Astrocyte (in vitro differentiated cells and primary cell): ENCODE measurements around the gene ITGBL1. TPM values are rescaled to one million over a fixed set of nuclear protein-coding genes. Genes with fewer than 3 reads are reported as not detected.

Experiments
- DNase-seq: peaks from one replicate; pipeline ENCODE4 v3.0.0-alpha.2; 2010; ENCODE audit warnings: low read depth
- FAIRE-seq: peaks from 2 replicates; lab custom pipeline; 2011; peaks lifted over from hg19 to GRCh38; lab: Jason Lieb, UNC
- H2AFZ ChIP-seq: 2 replicates; pipeline ENCODE4 v1.6.0; 2012; ENCODE audit warnings: low read depth, low read length, inconsistent platforms
- H3K27ac ChIP-seq: 2 replicates; pipeline ENCODE4 v1.5.1; 2011; ENCODE audit warnings: low read depth, low read length, inconsistent platforms
- H3K27me3 ChIP-seq: 2 replicates; pipeline ENCODE4 v1.6.0; 2011; ENCODE audit warnings: low read length, inconsistent platforms; ENCODE audit not compliant: insufficient read depth
- H3K36me3 ChIP-seq: 2 replicates; pipeline ENCODE4 v1.5.1; 2011; ENCODE audit warnings: low read length, inconsistent platforms; ENCODE audit not compliant: insufficient read depth
- H3K4me1 ChIP-seq: 2 replicates; pipeline ENCODE4 v1.5.1; 2011; ENCODE audit warnings: low read length, inconsistent platforms; ENCODE audit not compliant: insufficient read depth
- H3K4me2 ChIP-seq: 2 replicates; pipeline ENCODE4 v1.6.0; 2012; ENCODE audit warnings: low read length, inconsistent platforms
- H3K4me3 ChIP-seq: 2 replicates; pipeline ENCODE4 v1.5.1; 2011; ENCODE audit warnings: low read depth, mild to moderate bottlenecking, low read length, inconsistent platforms; ENCODE audit not compliant: insufficient read depth
- H3K79me2 ChIP-seq: 2 replicates; pipeline ENCODE4 v1.6.0; 2012; ENCODE audit warnings: mild to moderate bottlenecking, low read length, inconsistent platforms; ENCODE audit not compliant: insufficient read depth
- H3K9ac ChIP-seq: 2 replicates; pipeline ENCODE4 v1.6.0; 2012; ENCODE audit warnings: mild to moderate bottlenecking, low read length, inconsistent platforms
- H3K9me3 ChIP-seq: 2 replicates; pipeline ENCODE4 v1.5.1; 2012; ENCODE audit warnings: low read depth, mild to moderate bottlenecking, low read length, inconsistent platforms; ENCODE audit not compliant: insufficient read depth
- H4K20me1 ChIP-seq: 2 replicates; pipeline ENCODE4 v1.6.0; 2012; ENCODE audit warnings: low read length, inconsistent platforms; ENCODE audit not compliant: insufficient read depth
- H3K27ac Mint-ChIP-seq: one replicate; pipeline ENCODE4 v1.8.0; 2021; ENCODE audit warnings: mild to moderate bottlenecking, mixed read lengths; ENCODE audit not compliant: unreplicated experiment
- H3K27me3 Mint-ChIP-seq: one replicate; pipeline ENCODE4 v1.8.0; 2021; ENCODE audit warnings: low read depth, mixed read lengths; ENCODE audit not compliant: unreplicated experiment
- H3K36me3 Mint-ChIP-seq: one replicate; pipeline ENCODE4 v1.8.0; 2021; ENCODE audit warnings: low read depth, mixed read lengths; ENCODE audit not compliant: unreplicated experiment
- H3K4me1 Mint-ChIP-seq: one replicate; pipeline ENCODE4 v1.8.0; 2021; ENCODE audit warnings: low read depth, mixed read lengths; ENCODE audit not compliant: unreplicated experiment
- H3K4me3 Mint-ChIP-seq: one replicate; pipeline ENCODE4 v1.8.0; 2021; ENCODE audit warnings: mild to moderate bottlenecking, moderate library complexity, mixed read lengths; ENCODE audit not compliant: unreplicated experiment
- H3K9me3 Mint-ChIP-seq: one replicate; pipeline ENCODE4 v1.8.0; 2021; ENCODE audit warnings: mild to moderate bottlenecking, mixed read lengths; ENCODE audit not compliant: unreplicated experiment
- EZH2 ChIP-seq: IDR thresholded peaks from 2 replicates; pipeline ENCODE4 v1.6.1; 2012; ENCODE audit warnings: mild to moderate bottlenecking, low read length, inconsistent platforms; ENCODE audit not compliant: insufficient read depth
- total RNA-seq: library from RNA; stranded (reverse); gene quantifications from 2 replicates; pipeline ENCODE4 v1.2.1, GENCODE V29; 2021
- TF ChIP-seq, protein P1 (sequence below): IDR thresholded peaks from 2 replicates; pipeline ENCODE4 v1.5.1; 2011; ENCODE audit warnings: low read depth, mild to moderate bottlenecking, inconsistent platforms, low read length, moderate library complexity; ENCODE audit not compliant: insufficient read depth

The ITGBL1 gene
- total RNA-seq, 1 donor from 2014 or later, result 0.14 TPM

- H3K79me2 ChIP-seq, result no peaks in the 10 kb centered on the region
- no peaks in the 10 kb centered on the region for H3K9me3 Mint-ChIP-seq
- no peak overlapping the region for H2AFZ ChIP-seq
- FAIRE-seq, result no peak
- no peaks in the 10 kb centered on the region for H3K9me3 ChIP-seq
- no peak overlapping the region for H3K9ac ChIP-seq
- no peaks in the 10 kb centered on the region for H3K27me3 ChIP-seq
- no peak overlapping the region for H3K27ac Mint-ChIP-seq
- H3K36me3 ChIP-seq, result no peaks in the 10 kb centered on the region
- no peak overlapping the region for H3K4me2 ChIP-seq
- TF ChIP-seq EZH2, result no peak
- TF ChIP-seq, protein P1, sequence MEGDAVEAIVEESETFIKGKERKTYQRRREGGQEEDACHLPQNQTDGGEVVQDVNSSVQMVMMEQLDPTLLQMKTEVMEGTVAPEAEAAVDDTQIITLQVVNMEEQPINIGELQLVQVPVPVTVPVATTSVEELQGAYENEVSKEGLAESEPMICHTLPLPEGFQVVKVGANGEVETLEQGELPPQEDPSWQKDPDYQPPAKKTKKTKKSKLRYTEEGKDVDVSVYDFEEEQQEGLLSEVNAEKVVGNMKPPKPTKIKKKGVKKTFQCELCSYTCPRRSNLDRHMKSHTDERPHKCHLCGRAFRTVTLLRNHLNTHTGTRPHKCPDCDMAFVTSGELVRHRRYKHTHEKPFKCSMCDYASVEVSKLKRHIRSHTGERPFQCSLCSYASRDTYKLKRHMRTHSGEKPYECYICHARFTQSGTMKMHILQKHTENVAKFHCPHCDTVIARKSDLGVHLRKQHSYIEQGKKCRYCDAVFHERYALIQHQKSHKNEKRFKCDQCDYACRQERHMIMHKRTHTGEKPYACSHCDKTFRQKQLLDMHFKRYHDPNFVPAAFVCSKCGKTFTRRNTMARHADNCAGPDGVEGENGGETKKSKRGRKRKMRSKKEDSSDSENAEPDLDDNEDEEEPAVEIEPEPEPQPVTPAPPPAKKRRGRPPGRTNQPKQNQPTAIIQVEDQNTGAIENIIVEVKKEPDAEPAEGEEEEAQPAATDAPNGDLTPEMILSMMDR, result no peak
- no peak for DNase-seq
- no peak overlapping the region for H3K27ac ChIP-seq
- H3K4me1 Mint-ChIP-seq, result no peaks in the 10 kb centered on the region
- H3K4me3 Mint-ChIP-seq, result no peak overlapping the region
- no peaks in the 10 kb centered on the region for H3K36me3 Mint-ChIP-seq
- H3K4me3 ChIP-seq, result no peak overlapping the region
- no peaks in the 10 kb centered on the region for H3K4me1 ChIP-seq
- H4K20me1 ChIP-seq, result no peaks in the 10 kb centered on the region
- H3K27me3 Mint-ChIP-seq, result peaks cover 10% of the 10 kb centered on the region
Measured at GRCh38 chr13:101691341-101691860, 238.9 kb downstream of the ITGBL1 start.

- Histone ChIP-seq H4K20me1 (no peaks in the 10 kb centered on the region), H3K27ac (no peak overlapping the region), H3K27me3 (no peaks in the 10 kb centered on the region), H3K4me3 (no peak overlapping the region), H3K4me1 (no peaks in the 10 kb centered on the region), H3K9me3 (no peaks in the 10 kb centered on the region), H3K36me3 (no peaks in the 10 kb centered on the region), H3K4me2 (no peak overlapping the region), H2AFZ (no peak overlapping the region), H3K79me2 (no peaks in the 10 kb centered on the region), H3K9ac (no peak overlapping the region)
- Mint-ChIP-seq H3K4me1 (no peaks in the 10 kb centered on the region), H3K27ac (no peak overlapping the region), H3K4me3 (no peak overlapping the region), H3K27me3 (peaks cover 15% of the 10 kb centered on the region), H3K36me3 (no peaks in the 10 kb centered on the region), H3K9me3 (no peaks in the 10 kb centered on the region)
- no peak for DNase-seq
- TF ChIP-seq EZH2, result no peak
- TF ChIP-seq, protein P1, result no peak
- FAIRE-seq, result no peak
Measured at GRCh38 chr13:101695870-101696516, 243.5 kb downstream of the ITGBL1 start.

DNA sequence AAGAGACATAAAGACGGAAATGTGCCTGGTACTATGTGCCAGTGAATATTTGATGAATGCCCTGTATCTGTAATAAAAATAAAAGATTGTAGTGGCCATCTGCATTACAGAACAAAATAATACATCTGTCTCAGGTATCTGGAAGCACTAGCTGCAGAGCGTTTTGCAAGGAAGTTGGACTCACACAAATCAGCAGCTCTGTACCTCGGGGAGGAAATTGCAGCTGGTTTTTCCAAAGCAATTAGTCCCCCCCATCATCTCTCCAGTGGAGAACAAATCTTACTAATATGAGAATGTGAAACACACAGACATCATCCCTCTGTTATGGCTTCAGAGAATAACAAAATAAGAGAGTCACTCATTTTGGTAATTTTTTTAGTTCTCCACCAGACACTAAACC is 245.3 kb downstream of the ITGBL1 start:
- no peaks in the 10 kb centered on the region for H3K9me3 ChIP-seq
- H4K20me1 ChIP-seq, result no peaks in the 10 kb centered on the region
- FAIRE-seq (no peak), DNase-seq (no peak)
- H3K4me1 ChIP-seq, result no peaks in the 10 kb centered on the region
- no peak overlapping the region for H3K27ac ChIP-seq
- H3K4me2 ChIP-seq, result no peak overlapping the region
- Mint-ChIP-seq H3K27ac (no peak overlapping the region), H3K9me3 (no peaks in the 10 kb centered on the region), H3K4me3 (no peak overlapping the region), H3K36me3 (no peaks in the 10 kb centered on the region), H3K4me1 (no peaks in the 10 kb centered on the region), H3K27me3 (peaks cover 15% of the 10 kb centered on the region)
- no peak overlapping the region for H3K4me3 ChIP-seq
- no peaks in the 10 kb centered on the region for H3K36me3 ChIP-seq
- H3K79me2 ChIP-seq, result no peaks in the 10 kb centered on the region
- no peaks in the 10 kb centered on the region for H3K27me3 ChIP-seq
- no peak overlapping the region for H2AFZ ChIP-seq
- TF ChIP-seq, protein P1, result no peak
- TF ChIP-seq EZH2, result no peak
- H3K9ac ChIP-seq, result no peak overlapping the region
